Neural cell (in vitro differentiated cells): ENCODE measurements around the gene IDS. TPM values are rescaled to one million over a fixed set of nuclear protein-coding genes. Genes with fewer than 3 reads are reported as not detected.

ENCODE experiments used
- H2AFZ ChIP-seq: fragments of 200-600, 300-800 bp; sonication (generic), shearing (Covaris generic); 2 replicates; pipeline ENCODE4 v1.6.0; 2014; ENCODE audit warnings: low read depth, mild to moderate bottlenecking, antibody characterized with exemption, low read length, moderate library complexity
- H3F3A ChIP-seq: fragments of 200-600 bp; shearing (Covaris generic); 2 replicates; pipeline ENCODE4 v1.6.1; 2016; ENCODE audit warnings: mild to moderate bottlenecking, moderate library complexity, mixed read lengths, antibody characterized with exemption, low read length; ENCODE audit not compliant: insufficient read depth, poor library complexity, severe bottlenecking
- H3K27ac ChIP-seq: fragments of 200-600, 300-800 bp; sonication (generic), shearing (Covaris generic); 2 replicates; pipeline ENCODE4 v1.5.1; 2014; ENCODE audit warnings: mild to moderate bottlenecking, low read length, moderate library complexity
- H3K27me3 ChIP-seq: fragments of 300-800, 200-600 bp; sonication (generic), shearing (Covaris generic); 2 replicates; pipeline ENCODE4 v1.6.0; 2014; ENCODE audit warnings: mild to moderate bottlenecking, low read depth, low read length, moderate library complexity; ENCODE audit not compliant: insufficient read depth
- H3K36me3 ChIP-seq: fragments of 300-800, 200-600 bp; sonication (generic), shearing (Covaris generic); 2 replicates; pipeline ENCODE4 v1.5.1; 2014; ENCODE audit warnings: mild to moderate bottlenecking, antibody characterized with exemption, low read length, moderate library complexity; ENCODE audit not compliant: insufficient read depth
- H3K4me2 ChIP-seq: fragments of 300-800, 200-600 bp; sonication (generic), shearing (Covaris generic); 2 replicates; pipeline ENCODE4 v1.6.0; 2014; ENCODE audit warnings: mild to moderate bottlenecking, low read length
- H3K4me3 ChIP-seq: fragments of 300-800, 200-600 bp; sonication (generic), shearing (Covaris generic); 2 replicates; pipeline ENCODE4 v1.5.1; 2014; ENCODE audit warnings: mild to moderate bottlenecking, low read length, moderate library complexity
- H3K79me2 ChIP-seq: fragments of 200-600 bp; shearing (Covaris generic); replicated peaks from 2 replicates; pipeline ENCODE4 v1.6.0; 2014; ENCODE audit warnings: mild to moderate bottlenecking, low read length, moderate library complexity; ENCODE audit not compliant: insufficient read depth
- H3K9ac ChIP-seq: fragments of 300-800, 200-600 bp; sonication (generic), shearing (Covaris generic); 2 replicates; pipeline ENCODE4 v1.6.1; 2016; ENCODE audit warnings: mild to moderate bottlenecking, low read length, mixed read lengths
- H3K9me2 ChIP-seq: fragments of 200-600 bp; shearing (Covaris generic); 2 replicates; pipeline ENCODE4 v1.6.1; 2016; ENCODE audit warnings: mild to moderate bottlenecking, low read length, mixed read lengths; ENCODE audit not compliant: insufficient read depth
- H3K9me3 ChIP-seq: fragments of 200-600, 300-800 bp; sonication (generic), shearing (Covaris generic); 2 replicates; pipeline ENCODE4 v1.6.1; 2016; ENCODE audit warnings: mild to moderate bottlenecking, mixed run types, low read length, moderate library complexity, mixed read lengths
- H4K20me1 ChIP-seq: fragments of 200-600 bp; shearing (Covaris generic); 2 replicates; pipeline ENCODE4 v1.6.1; 2016; ENCODE audit warnings: mild to moderate bottlenecking, mixed run types; ENCODE audit not compliant: insufficient read depth
- EP300 ChIP-seq: fragments of 450-650 bp; conservative IDR thresholded peaks from 2 replicates; pipeline ENCODE4 v1.6.1; 2014; ENCODE audit warnings: antibody characterized with exemption, mild to moderate bottlenecking, moderate library complexity; ENCODE audit not compliant: poor library complexity, severe bottlenecking
- EZH2 ChIP-seq: fragments of 200-600, 300-800 bp; shearing (Covaris generic), sonication (generic); IDR thresholded peaks from 2 replicates; pipeline ENCODE4 v1.6.1; 2014; ENCODE audit warnings: antibody characterized with exemption, low read length, borderline replicate concordance, mild to moderate bottlenecking; ENCODE audit not compliant: insufficient read depth, poor library complexity, severe bottlenecking
- MXI1 ChIP-seq: fragments of 450-650 bp; conservative IDR thresholded peaks from 2 replicates; pipeline ENCODE4 v1.6.1; 2014; ENCODE audit warnings: antibody characterized with exemption, mild to moderate bottlenecking; ENCODE audit not compliant: poor library complexity, severe bottlenecking
- POLR2AphosphoS5 ChIP-seq: IDR thresholded peaks from 2 replicates; pipeline ENCODE4 v1.6.1; 2012
- RAD21 ChIP-seq: fragments of 450-650 bp; conservative IDR thresholded peaks from 2 replicates; pipeline ENCODE4 v1.6.1; 2014; ENCODE audit warnings: antibody characterized with exemption, mild to moderate bottlenecking, moderate library complexity
- REST ChIP-seq: IDR thresholded peaks from 2 replicates; pipeline ENCODE4 v1.6.1; 2012; ENCODE audit warnings: borderline replicate concordance
- SMC3 ChIP-seq: fragments of 450-650 bp; conservative IDR thresholded peaks from 2 replicates; pipeline ENCODE4 v1.6.1; 2014; ENCODE audit warnings: antibody characterized with exemption, mild to moderate bottlenecking, moderate library complexity; ENCODE audit not compliant: poor library complexity
- TAF1 ChIP-seq: IDR thresholded peaks from 2 replicates; pipeline ENCODE4 v1.6.1; 2012; ENCODE audit warnings: low read depth
- polyA plus RNA-seq: library from polyadenylated mRNA; depleted of rRNA; stranded (reverse); fragments of >200 nt; gene quantifications from 2 replicates; pipeline ENCODE4 v1.2.3, GENCODE V29; 2014
- TF ChIP-seq, protein P1 (sequence below): fragments of 450-650 bp; IDR thresholded peaks from 2 replicates; pipeline ENCODE4 v1.5.1; 2014; ENCODE audit warnings: antibody characterized with exemption, mild to moderate bottlenecking, moderate library complexity; ENCODE audit not compliant: poor library complexity, severe bottlenecking

IDS gene
- polyA plus RNA-seq, 1 donor from 2014 or later: 52.0 TPM

- Histone ChIP-seq H3K27ac (no peak overlapping the region), H3K4me2 (no peak overlapping the region), H4K20me1 (no peaks in the 10 kb centered on the region), H3K9me2 (no peaks in the 10 kb centered on the region), H3K4me3 (no peak overlapping the region), H3K27me3 (no peaks in the 10 kb centered on the region), H3K36me3 (no peaks in the 10 kb centered on the region), H2AFZ (no peak overlapping the region), H3K9ac (no peak overlapping the region), H3K79me2 (no peaks in the 10 kb centered on the region), H3K9me3 (no peaks in the 10 kb centered on the region), H3F3A (no peaks in the 10 kb centered on the region)
- TF ChIP-seq EP300 (no peak), REST (no peak)
These were observed 5.3 kb downstream of the IDS start for GRCh38 chrX:149499766-149500165.

- Histone ChIP-seq H3K4me2 (no peak overlapping the region), H3K79me2 (no peaks in the 10 kb centered on the region), H3K36me3 (no peaks in the 10 kb centered on the region), H3K9me3 (no peaks in the 10 kb centered on the region), H4K20me1 (no peaks in the 10 kb centered on the region), H3K9ac (no peak overlapping the region), H3K27ac (no peak overlapping the region), H3K9me2 (no peaks in the 10 kb centered on the region), H2AFZ (no peak overlapping the region), H3K27me3 (no peaks in the 10 kb centered on the region), H3K4me3 (no peak overlapping the region), H3F3A (no peaks in the 10 kb centered on the region)
- TF ChIP-seq EZH2 (no peak), POLR2AphosphoS5 (no peak), RAD21 (no peak)
These were observed 6.3 kb downstream of the IDS start for GRCh38 chrX:149498767-149499166.

GRCh38 chrX:149497626-149498025 lies 7.5 kb downstream of the IDS start:
- Histone ChIP-seq H4K20me1 (no peaks in the 10 kb centered on the region), H3K4me3 (no peak overlapping the region), H3K9ac (no peak overlapping the region), H3K79me2 (no peaks in the 10 kb centered on the region), H3K27ac (no peak overlapping the region), H3K9me2 (no peaks in the 10 kb centered on the region), H3K36me3 (no peaks in the 10 kb centered on the region), H3K4me2 (no peak overlapping the region), H3K27me3 (no peaks in the 10 kb centered on the region), H3K9me3 (no peaks in the 10 kb centered on the region), H2AFZ (no peak overlapping the region), H3F3A (no peaks in the 10 kb centered on the region)
- TF ChIP-seq, protein P1, sequence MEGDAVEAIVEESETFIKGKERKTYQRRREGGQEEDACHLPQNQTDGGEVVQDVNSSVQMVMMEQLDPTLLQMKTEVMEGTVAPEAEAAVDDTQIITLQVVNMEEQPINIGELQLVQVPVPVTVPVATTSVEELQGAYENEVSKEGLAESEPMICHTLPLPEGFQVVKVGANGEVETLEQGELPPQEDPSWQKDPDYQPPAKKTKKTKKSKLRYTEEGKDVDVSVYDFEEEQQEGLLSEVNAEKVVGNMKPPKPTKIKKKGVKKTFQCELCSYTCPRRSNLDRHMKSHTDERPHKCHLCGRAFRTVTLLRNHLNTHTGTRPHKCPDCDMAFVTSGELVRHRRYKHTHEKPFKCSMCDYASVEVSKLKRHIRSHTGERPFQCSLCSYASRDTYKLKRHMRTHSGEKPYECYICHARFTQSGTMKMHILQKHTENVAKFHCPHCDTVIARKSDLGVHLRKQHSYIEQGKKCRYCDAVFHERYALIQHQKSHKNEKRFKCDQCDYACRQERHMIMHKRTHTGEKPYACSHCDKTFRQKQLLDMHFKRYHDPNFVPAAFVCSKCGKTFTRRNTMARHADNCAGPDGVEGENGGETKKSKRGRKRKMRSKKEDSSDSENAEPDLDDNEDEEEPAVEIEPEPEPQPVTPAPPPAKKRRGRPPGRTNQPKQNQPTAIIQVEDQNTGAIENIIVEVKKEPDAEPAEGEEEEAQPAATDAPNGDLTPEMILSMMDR: no peak
- TF ChIP-seq POLR2AphosphoS5: no peak
- TF ChIP-seq RAD21: no peak
- TF ChIP-seq REST: no peak
- no peak for TF ChIP-seq MXI1
- no peak for TF ChIP-seq TAF1
- TF ChIP-seq SMC3: no peak
- no peak for TF ChIP-seq EZH2
- no peak for TF ChIP-seq EP300
